ENCODE results near the gene PRND. TPM values are rescaled to one million over a fixed set of nuclear protein-coding genes. Genes with fewer than 3 reads are reported as not detected.

Gene PRND
- total and polyA plus RNA-seq, 10 of the 15 experiments (the other 5 are each of a cell fraction or from before 2014, with no cell fraction given): not detected

GRCh38 chr20:4748847-4749246, 27.1 kb downstream of the PRND start:
- DNase-seq (ENCODE audit: low read depth, low spot score): no peak
- Histone ChIP-seq H3K79me2 (ENCODE audit: control insufficient read depth, insufficient read depth, low read length) (no peaks in the 10 kb centered on the region), H3K36me3 (ENCODE audit: control insufficient read depth in 2 of 2, insufficient read depth in 2 of 2, low read length in 1 of 2) (no peaks in the 10 kb centered on the region), H3K9me3 (replicated peaks; ENCODE audit: control insufficient read depth, insufficient read depth, low read length) (peaks cover 2% of the 10 kb centered on the region; the same call in 1 of the 3 replicates), H2AFZ (ENCODE audit: control insufficient read depth, low read depth, low read length) (no peak overlapping the region), H3K27me3 (replicated peaks in 1 of 2; ENCODE audit: control insufficient read depth in 2 of 2, insufficient read depth in 2 of 2, low read length in 1 of 2) (no peaks in the 10 kb centered on the region; a peak in 2 of 4 replicates), H3K4me2 (ENCODE audit: control insufficient read depth, insufficient read depth) (no peak overlapping the region), H4K20me1 (ENCODE audit: control insufficient read depth, insufficient read depth) (no peaks in the 10 kb centered on the region), H3K4me1 (ENCODE audit: control insufficient read depth, insufficient read depth, low read length) (no peaks in the 10 kb centered on the region), H3K27ac (ENCODE audit: control insufficient read depth, insufficient read depth) (no peak overlapping the region), H3K9ac (ENCODE audit: control insufficient read depth, insufficient read depth, low read length) (no peak overlapping the region), H3K4me3 (no peak overlapping the region)
- no peak for FAIRE-seq
- in situ Hi-C loops (cut with MboI): no loop called here
- no peak for ATAC-seq
- BruUV-seq (replicated peaks): no TSS peak
- ChIA-PET CTCF (interaction anchor here (0.9 to 2.5 kb wide), 4 partner anchors 8 to 12 kb away, joined by 3 to 9 read pairs (median 4); no protein-coding TSS in a partner anchor), SMC1A (ENCODE audit: uncharacterized antibody, unreplicated experiment) (interaction anchor here (1.6 to 2.0 kb wide), 2 partner anchors 10 to 12 kb away, joined by 3 to 6 read pairs; no protein-coding TSS in a partner anchor), RAD21 (ENCODE audit: unreplicated experiment) (interaction anchor here (0.6 kb wide), 1 partner anchor 121 kb away, joined by 3 read pairs; no protein-coding TSS in a partner anchor), POLR2A (no interaction called here)
- 47% methylated on average over 6 of the region's 6 CpGs for WGBS (ENCODE audit: insufficient coverage, insufficient replicate concordance, low lambda C conversion rate, missing lambda C conversion rate)
- TF ChIP-seq MXI1 (IDR thresholded peaks at IDR 0.05; ENCODE audit: low read depth, low read length) (no peak), NFXL1 (IDR thresholded peaks at IDR 0.05; ENCODE audit: borderline replicate concordance) (no peak), FOS (IDR thresholded peaks at IDR 0.05; ENCODE audit: borderline replicate concordance, extremely low read depth, insufficient read length) (no peak), HDAC6 (IDR thresholded peaks at IDR 0.05; ENCODE audit: unreplicated experiment) (no peak), RB1 (IDR thresholded peaks at IDR 0.05; ENCODE audit: borderline replicate concordance) (no peak), IRF5 (IDR thresholded peaks at IDR 0.05; ENCODE audit: borderline replicate concordance) (no peak), POLR2AphosphoS5 (IDR thresholded peaks at IDR 0.05; ENCODE audit: low read length) (no peak), ZBTB33 (IDR thresholded peaks at IDR 0.05) (no peak)
- intact Hi-C loops (cut with micrococcal nuclease; ENCODE audit: unreplicated experiment): no loop called here
